Erythroblast (primary cell): ENCODE measurements around the gene MAP7.

Source experiments
- GATA1 ChIP-seq: IDR thresholded peaks from 2 replicates; pipeline ENCODE4 v1.6.1; 2011; ENCODE audit warnings: low read depth, mild to moderate bottlenecking, control low read depth, low read length, moderate library complexity
- POLR2A ChIP-seq: IDR thresholded peaks from 2 replicates; pipeline ENCODE4 v1.6.1; 2011; ENCODE audit warnings: mild to moderate bottlenecking, low read length

- TF ChIP-seq POLR2A (no peak), GATA1 (no peak)
These were observed 110.6 kb downstream of the MAP7 start for GRCh38 chr6:136439514-136440190.
